T-helper 1 cell (primary cell): ENCODE data around the gene TMPRSS15.

ENCODE experiments used
- DNase-seq, 5 donors: peaks; one replicate each; pipeline ENCODE4 v3.0.0-alpha.2; 2012 to 2020

TMPRSS15 gene

DNA sequence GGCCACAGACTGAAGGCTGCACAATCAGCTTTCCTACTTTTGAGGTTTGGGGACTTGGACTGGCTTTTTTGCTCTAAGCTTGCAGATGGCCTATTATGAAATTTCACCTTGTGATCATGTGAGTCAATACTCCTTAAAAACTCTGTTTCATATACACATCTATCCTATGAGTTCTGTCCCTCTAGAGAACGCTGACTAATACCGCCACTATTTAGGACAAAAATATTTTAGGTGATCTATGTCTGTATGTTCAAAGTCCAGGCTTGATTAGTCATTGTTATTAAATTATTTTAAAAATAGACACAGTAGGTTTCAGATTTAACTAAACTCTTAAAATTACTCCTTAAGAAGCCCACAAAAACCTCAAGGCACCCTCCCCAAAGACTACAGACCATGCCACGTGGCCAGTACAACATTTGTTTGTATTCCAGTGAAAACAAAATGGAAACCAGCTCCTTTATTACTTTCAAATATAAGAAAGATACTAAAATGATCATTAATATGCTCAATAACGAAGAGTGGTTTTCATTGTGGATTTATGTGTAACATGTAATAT lies 63.1 kb downstream of the TMPRSS15 start:
- DNase-seq: no peak

DNA sequence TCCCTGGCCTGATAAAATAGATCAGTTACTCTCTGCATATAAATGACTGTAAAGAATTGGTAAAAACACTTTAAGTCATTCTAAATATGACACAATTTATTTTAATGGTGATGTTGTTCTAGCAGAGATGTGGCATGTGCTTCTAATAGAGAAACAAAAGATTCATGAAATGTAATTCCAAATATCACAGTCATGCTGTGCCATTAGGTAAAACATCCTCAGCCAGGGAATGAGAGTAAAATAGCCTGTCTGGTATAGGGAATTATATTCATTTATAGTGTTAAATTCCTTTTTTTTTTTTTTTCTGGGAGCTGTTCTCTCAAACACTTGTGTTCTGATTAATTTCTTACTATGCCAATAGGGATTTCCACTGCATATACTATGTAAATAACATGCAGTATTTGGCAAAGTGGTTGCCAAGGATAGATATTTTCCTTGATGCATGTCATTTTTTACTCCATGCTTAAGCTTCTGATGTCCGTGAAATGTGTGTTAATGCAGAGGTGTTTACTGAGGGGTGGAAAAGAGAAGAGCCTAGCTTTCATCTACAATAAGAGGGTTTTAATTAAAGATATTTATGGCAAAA lies 67.8 kb downstream of the TMPRSS15 start:
- no peak for DNase-seq

DNA sequence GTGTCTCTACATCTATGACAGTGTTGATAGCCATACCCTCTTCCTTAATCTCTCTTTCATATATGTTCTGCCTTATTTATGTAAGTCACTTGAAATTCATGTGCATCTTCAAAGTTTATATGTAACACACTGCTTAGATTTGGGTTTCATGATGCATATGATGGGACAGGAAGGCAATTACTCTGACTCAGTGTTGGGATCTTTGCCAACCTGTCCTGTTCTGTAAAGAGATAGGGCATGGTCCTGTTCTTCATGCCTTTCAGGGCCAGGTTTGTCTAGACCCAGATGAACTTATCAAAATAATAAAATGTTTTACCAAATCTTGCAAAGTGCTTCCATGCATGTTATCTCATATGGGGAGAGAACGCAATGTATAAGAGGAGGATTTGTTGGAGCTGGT lies 69.5 kb downstream of the TMPRSS15 start:
- DNase-seq: no peak

DNA sequence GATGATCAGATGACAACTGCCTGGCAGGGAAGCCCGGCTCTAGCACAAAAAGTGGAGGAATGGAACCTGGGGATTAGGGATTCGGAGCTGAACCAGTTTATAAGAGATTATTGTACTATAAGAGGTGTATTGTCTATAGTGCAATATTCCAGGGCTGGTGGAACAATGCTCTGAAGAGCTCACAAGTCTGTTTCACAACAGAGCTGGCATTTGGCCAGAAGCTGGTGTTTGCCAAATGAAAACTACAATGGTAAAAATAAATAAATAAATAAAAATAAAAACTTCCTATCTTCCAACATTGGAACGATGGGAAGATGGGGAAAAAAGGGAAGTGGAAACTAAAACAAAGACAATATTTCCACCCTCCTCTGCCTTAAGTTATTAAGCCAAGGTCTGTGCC lies 85.4 kb downstream of the TMPRSS15 start:
- DNase-seq: no peak

DNA sequence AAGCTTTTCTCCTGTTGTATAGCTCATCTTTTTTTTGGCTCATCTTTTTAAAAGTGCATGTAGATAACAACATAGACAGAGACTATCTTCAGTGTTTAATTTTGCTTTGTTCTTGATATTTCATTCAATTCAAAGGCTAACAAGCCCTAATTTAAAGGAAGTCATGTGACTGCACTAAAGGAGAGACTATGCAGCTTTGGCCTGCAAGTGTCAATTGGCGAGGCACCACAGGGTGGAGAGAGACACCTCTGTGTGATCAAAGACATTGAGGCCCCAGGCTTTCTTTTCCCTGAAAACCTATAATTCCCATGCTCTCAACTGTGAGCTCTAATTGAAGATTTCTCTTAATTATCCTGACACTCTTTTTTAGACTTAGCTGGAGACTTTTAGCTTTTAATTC lies 105.4 kb downstream of the TMPRSS15 start:
- no peak for DNase-seq

DNA sequence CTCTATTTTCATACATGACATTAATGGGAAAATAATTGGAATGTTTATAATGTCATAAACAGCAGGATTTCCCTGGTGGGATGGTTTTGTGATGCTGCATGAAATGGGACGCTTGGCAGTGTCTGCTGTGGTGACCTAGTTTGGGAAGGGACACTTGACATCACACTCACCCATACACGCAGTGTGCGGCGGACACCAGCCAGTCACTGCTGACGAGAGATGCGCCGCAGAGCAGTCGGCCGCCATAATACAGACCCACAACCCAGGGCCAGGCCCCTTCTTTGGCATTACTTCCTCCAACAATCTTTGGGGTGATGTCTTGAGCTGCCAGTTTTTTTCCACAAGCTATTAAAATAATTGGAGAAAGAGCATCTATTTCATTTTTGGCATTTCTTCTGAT lies 109.5 kb downstream of the TMPRSS15 start:
- no peak for DNase-seq

DNA sequence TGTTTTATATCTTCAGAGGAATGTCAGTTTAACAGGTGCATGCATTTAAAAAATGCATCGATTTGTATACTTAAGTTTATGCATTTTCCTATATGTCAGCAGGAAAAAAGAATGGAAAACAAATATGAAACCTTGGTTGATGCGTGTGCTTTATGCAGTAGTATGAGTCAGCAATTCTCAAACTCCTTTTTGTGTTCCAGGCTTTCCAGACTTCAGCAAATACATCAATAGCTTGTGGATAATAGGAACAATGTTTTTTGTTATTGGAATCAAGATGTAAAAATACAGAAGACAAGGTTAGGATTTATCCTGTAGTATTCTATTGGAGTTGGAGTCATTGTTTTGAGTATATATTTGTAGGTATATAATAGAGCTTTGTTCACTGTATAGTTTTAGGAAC lies 113.7 kb downstream of the TMPRSS15 start:
- no peak for DNase-seq

DNA sequence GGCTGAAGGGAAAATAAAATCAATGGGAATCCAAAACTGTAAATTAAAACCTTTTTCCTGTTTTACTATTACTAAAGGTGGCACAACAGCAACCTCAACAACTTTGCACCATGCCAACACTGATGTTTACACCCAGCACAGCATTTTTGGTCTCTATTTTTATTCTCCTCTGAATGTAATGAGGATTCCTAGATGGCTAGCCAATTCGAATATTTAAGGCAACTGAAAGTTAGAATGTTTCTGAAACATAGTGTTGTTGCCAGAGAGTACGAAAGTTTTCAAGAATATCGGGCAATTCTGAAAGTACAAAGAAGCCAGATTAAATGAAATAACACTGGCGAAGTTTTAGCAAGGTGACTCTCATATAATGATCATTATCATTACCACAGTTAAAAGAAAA lies 118.2 kb downstream of the TMPRSS15 start:
- no peak for DNase-seq

DNA sequence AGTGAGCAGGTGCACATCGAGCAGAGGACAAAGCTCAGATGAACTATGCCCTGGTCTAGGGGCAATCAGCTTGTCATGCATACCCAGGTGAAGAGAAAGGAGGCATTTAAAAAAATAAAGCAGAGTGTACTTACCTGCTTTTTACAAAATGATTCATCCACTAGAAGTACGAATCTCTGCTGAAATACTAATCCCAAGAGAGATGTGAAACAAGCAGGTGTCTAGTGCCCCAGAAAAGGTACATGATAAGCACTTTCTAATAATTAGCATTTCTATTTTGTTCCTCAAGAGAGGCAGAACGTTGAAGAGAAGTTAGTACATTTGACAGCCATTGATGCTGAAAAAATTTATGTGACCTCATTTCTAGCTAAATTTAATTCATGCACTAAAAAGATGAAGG lies 127.8 kb downstream of the TMPRSS15 start:
- DNase-seq: no peak

DNA sequence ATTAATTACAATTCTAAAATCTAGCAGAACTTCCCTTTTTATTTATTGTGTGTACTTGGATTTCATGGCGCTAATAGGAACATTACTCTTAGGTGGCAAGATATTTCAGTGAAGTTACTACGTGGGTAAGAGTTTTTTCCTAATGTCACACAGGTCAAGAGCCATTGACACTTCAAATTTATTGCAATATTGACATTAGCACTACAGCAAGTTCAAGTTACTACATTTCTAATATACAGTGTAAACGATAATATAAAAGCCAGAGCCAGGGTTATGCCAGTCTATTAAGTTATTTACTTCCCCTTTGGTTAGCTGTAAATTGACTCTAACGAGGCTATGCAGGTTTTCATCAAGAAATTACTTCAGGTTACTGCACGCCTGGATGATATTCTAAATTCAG lies 129.2 kb downstream of the TMPRSS15 start:
- DNase-seq: no peak

DNA sequence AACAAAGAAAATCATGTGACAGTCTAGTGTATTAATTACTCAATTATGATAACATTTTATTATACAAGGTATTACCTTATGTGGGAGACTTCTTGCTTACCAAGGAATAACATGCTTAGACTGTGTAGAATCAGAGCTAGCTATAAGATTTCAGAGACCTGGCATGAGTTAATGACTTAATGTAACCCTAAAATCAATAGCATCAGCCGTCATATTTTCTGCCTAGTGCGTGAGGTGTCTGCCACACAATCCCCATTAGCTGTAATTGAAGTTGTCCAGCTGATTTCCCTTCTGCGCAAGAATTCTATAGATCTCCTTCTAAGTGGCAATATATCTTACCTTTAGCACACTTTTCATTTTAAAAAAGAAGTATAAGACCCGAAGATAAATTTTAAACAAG lies 130.2 kb downstream of the TMPRSS15 start:
- no peak for DNase-seq

DNA sequence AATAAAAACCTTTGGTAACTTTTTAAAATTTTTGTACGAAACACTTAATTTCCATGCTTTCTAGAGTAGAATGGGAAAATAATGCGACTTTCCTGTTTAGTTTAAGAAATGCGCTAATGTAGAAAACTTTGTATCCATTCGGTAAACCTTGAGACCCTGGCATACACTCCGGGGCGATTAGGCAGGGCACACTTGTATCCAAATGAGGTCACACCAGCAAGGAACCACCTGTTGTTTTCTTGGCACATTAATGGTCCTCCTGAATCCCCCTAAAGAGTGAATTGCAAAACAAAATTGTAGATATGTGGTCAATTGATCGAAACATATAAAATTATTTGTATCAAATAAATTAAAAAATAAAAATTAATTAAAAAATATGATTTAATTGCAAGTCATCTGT lies 133.7 kb downstream of the TMPRSS15 start:
- DNase-seq: no peak

DNA sequence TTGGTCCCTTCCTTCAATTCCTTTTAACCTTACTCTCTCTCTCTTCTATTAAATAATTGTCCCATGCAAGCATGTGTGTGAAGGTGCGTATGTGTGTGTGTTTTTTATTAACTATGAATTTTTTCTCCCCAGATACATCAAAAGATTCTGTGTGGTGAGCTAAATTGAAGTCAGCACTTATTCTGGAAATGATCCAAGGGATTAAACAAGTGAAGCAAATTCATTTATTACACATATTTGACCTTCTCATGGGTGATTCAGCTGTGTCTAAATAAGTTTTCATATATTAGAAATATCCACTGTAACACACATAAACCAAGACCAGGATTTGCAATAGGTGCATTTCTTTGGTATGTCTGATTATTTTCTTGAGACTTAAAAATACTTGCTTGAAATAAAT lies 134.7 kb downstream of the TMPRSS15 start:
- no peak for DNase-seq

DNA sequence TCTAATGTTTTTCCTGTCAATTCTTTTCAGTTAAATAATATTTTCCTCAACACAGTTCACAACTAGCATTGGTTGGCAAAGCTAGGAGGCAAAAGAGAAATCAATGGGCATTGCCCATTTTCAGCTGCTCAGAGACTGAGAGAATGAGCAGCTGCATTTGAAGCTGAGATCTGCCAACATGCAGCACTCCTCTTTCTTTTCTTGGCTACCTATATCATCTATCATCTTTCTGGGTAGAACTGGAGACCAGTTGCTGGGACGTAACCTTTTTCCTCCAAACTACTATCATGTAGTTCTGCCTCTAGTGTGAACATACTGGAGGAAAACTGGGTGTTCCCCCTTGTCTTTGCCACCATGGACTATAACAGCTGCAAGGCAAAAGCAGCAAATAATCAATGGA lies 136.1 kb downstream of the TMPRSS15 start:
- no peak for DNase-seq

DNA sequence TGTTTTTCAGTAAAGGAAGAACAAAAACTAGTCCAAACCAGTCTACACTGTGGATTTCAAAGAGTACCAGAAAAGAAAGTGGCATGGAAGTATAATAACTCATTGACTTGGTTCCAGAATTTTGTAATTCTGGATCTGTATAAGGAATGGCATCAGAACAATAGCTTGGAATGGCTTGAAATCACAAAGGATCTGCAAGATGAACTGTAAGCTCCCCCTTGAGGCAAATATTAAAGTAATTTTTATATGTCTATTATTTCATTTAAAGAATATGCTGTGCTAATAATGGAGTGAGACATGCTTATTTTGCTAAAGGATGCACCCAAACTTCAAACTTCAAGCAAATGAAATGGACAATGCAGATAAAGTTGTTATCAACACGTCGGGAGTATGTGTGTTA lies 137.6 kb downstream of the TMPRSS15 start:
- DNase-seq: no peak

DNA sequence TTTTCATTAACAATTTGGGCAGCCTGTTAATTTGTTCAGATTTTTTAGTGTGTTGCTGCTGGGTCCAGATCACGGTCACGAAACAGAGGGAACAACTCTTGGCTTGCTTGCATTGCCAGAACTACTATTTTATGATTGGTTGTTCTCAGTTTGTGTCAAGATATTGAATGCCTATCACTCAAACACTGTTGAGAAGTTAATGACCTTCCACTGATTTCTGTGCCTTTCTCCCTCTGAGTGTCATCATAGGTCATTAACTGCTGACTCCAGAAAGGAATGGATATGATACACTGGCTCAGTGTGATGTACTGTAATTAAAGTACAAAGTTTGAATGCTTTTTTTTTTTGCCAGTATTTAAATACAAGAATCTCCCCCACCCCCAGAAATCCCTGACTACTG lies 149.8 kb downstream of the TMPRSS15 start:
- DNase-seq: no peak

DNA sequence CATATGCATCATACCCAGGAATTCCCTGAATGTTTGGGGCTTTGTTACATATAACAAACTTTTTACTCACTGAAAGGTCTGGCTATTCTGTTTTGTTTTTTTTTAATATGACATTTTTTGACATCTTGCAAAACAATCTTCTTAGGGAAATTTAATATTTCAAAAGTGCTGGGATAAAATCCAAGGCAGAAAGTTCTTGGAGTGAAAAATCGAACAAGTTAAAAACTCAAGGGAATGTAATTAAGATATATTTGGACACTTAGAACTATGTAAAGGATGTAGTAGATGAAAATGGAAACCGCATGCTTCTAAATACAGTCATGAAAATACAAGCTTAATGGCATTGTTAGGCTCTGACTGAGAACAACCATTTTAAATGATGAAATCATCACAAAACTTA lies 150.4 kb downstream of the TMPRSS15 start:
- DNase-seq: no peak

DNA sequence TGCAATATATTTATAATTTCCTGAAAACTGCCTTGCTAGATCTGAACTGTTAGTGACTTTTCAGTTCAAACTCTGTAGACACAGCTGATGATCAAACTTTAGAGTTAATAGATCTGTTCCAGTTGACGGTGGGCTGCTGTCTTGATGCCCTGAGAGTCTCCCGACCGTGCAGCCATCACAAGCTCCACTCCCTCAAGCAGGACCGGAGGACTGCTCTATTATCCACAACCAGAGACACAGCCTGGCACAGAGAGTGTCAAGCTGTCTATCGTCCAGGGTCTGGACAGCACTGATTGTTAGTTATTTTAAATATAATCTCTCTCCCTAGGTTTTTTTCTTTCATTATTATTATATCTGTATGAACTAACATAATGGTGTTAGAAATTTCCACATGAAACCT lies 150.9 kb downstream of the TMPRSS15 start:
- DNase-seq: no peak

DNA sequence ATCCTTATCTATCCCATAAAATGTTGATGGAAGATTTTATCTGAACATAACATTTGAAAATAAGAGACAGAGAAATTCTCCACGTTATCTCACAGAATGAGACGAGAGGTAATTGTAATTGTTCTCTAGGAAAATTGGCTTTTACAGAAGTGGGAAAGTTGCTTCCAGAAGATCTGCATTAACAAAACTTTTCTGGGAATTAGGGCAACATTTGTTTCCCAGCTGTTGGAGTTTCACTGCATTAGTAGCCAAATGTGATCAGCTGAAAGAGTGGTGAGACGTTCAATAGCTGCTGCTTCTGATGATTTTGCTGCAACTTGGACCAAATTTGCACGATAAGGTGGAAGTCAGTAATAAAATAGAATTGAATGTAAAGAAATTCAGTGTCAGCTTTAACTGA lies 151.3 kb downstream of the TMPRSS15 start:
- DNase-seq: no peak

DNA sequence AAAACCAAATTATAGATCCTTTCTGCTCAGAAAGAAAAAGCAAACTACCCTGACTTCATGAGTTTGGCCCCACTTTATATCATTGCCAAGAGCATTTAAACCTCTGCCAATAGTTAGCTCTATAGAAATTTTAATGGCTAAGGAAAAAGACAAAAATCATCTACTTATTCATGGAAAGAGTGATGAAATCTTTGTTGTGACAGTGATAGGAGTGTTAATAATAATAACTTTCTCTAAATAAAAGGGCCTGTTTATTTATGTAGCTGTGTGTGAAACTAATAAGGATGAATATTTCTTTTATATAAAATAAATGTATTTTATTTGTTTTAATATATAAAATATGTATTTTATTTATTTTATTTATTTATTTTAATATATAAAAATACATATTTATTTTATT lies 152.5 kb downstream of the TMPRSS15 start:
- no peak for DNase-seq

DNA sequence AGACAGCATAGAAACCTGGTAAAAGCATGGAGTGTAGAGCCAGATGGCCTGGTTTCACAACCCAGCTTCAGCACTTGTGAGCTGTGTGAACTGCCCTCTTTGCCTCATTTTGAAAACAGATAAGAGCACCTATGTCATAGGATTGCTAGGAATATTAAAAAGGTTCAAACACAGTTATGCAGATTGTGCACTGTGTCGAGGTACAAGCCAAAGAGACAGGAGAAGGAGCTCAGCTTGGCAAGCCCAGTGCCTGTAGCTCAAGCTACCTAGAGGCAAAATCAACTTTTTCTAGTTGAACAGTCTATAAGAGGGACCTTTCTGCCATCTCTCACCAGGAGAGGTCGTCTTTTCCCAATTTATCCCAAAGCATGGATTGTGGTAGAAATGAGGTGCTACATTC lies 153.9 kb downstream of the TMPRSS15 start:
- no peak for DNase-seq

DNA sequence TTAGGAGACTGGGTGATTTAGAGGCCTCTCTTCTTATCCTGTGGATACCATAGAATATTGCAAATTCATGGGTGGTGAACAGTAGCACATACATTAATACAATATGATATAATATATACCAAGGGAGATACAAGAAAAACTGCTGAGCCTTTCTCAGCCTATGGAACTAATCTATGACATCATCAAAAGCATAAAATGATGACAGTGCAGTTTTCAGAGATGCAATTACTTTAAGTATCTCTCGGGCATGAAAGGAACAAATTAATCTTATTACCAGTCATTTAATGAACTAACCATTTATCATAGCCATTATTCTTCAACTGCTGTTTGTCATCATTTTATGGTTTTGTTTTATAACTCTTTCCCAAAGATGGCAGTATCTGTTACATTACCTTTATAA lies 155.4 kb downstream of the TMPRSS15 start:
- DNase-seq: no peak

DNA sequence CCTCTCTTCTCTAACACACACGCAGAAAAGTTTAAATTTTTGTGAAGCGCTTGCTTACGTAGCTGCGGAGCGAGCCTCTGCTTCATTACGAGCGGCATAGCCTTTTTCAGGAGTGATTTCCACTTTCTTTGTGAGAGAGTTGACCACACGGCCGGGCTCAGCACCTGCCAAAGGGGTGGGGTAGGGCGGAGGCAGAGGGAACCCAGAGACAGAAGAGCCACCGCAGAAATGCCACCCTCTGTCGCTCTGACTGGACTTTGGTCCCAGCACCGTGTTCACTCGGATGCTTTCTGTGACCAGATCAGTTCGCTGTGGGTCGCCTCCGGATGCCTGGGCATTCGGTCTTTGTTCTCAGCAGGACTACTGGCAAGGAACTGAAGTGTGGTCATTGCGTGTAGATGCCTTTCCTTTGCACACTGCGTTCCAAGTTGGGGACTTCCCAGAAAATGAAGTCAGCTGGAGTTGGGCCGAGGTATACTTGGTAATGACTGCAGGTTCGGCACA lies 158.1 kb downstream of the TMPRSS15 start:
- DNase-seq: no peak

DNA sequence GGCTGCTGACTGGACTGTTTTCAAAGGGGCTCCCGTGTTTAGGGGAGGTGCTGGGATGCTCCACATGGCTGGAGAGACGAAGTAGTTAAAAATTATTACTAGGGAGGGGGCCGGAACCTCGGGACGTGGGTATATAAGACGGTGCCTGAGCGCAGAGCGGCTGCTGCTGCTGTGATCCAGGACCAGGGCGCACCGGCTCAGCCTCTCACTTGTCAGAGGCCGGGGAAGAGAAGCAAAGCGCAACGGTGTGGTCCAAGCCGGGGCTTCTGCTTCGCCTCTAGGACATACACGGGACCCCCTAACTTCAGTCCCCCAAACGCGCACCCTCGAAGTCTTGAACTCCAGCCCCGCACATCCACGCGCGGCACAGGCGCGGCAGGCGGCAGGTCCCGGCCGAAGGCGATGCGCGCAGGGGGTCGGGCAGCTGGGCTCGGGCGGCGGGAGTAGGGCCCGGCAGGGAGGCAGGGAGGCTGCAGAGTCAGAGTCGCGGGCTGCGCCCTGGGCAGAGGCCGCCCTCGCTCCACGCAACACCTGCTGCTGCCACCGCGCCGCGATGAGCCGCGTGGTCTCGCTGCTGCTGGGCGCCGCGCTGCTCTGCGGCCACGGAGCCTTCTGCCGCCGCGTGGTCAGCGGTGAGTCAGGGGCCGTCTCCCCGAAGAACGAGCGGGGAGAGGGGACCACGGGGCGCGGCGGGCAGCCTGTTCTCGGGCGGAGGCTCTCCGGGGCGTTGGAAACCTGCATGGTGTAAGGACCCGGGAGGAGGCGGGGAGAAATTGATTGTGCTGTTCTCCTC lies 158.7 kb downstream of the TMPRSS15 start, which contains the start of gene CHODL:
Gene CHODL, plus strand, starts transcription at position 163 of the 793 bp plus-strand sequence. Its CDS starts 391 bp downstream, at position 554.
- DNase-seq: no peak
